Measurements from ENCODE around the gene RPL18A.

Gene RPL18A

GRCh38 chr19:17859533-17860330 is at the start of gene RPL18A:
Gene RPL18A (plus strand): TSS chr19:17859910. CDS start chr19:17859957, 47 bp downstream.
- peak within 1 kb of the TSS; percentile 100 for H3K4me3 ChIP-seq (ENCODE audit: low read depth, low read length)
- CTCF ChIA-PET, result interaction anchor here (0.5 to 2.6 kb wide), 35 partner anchors 9 to 542 kb away, joined by 3 to 25 read pairs (median 4); partner anchors contain the start of genes B3GNT3, CCDC124 and SLC5A5
- TF ChIP-seq ZNF24 (tag by site-specific recombination; IDR thresholded peaks at IDR 0.05), result 0 out of 2 replicates have a peak, but pooled peaks have one; percentile 13
- TF ChIP-seq ZNF561 (tag by site-specific recombination; IDR thresholded peaks at IDR 0.05; ENCODE audit: borderline replicate concordance), result peak; percentile 49; the same call in 1 of the 2 replicates
- 0 out of 2 replicates have a peak, but pooled peaks have one; percentile 58 for TF ChIP-seq KLF16 (tag by site-specific recombination; IDR thresholded peaks at IDR 0.05)
- peak; percentile 65 for TF ChIP-seq GLIS2 (tag by site-specific recombination; IDR thresholded peaks at IDR 0.05)
- peak; percentile 76 for TF ChIP-seq SP7 (tag by site-specific recombination; IDR thresholded peaks at IDR 0.05)
- TF ChIP-seq KLF17 (tag by site-specific recombination; IDR thresholded peaks at IDR 0.05), result peak; percentile 68
- TF ChIP-seq ZEB2 (tag by site-specific recombination; IDR thresholded peaks at IDR 0.05), result peak; percentile 72; the same call in 1 of the 2 replicates
- TF ChIP-seq RBAK (tag by site-specific recombination; IDR thresholded peaks at IDR 0.05), result no peak
- TF ChIP-seq ZNF114 (tag by site-specific recombination; IDR thresholded peaks at IDR 0.05), result no peak
- no peak for TF ChIP-seq ZNF529 (tag by site-specific recombination; IDR thresholded peaks at IDR 0.05; ENCODE audit: insufficient replicate concordance)
- TF ChIP-seq ZNF654 (tag by site-specific recombination; IDR thresholded peaks at IDR 0.05; ENCODE audit: low read depth), result peak; percentile 40
- TF ChIP-seq KLF9 (tag by site-specific recombination; IDR thresholded peaks at IDR 0.05; ENCODE audit: low read depth), result 0 out of 2 replicates have a peak, but pooled peaks have one; percentile 26
- TF ChIP-seq ZNF2 (tag by site-specific recombination; IDR thresholded peaks at IDR 0.05), result peak; percentile 73; the same call in 1 of the 2 replicates
- 0 out of 2 replicates have a peak, but pooled peaks have one; percentile 49 for TF ChIP-seq ZNF843 (tag by site-specific recombination; IDR thresholded peaks at IDR 0.05)
- peak; percentile 23; the same call in 1 of the 2 replicates for TF ChIP-seq ZNF629 (tag by site-specific recombination; IDR thresholded peaks at IDR 0.05)
- peak; percentile 34; the same call in 1 of the 2 replicates for TF ChIP-seq ZFHX2 (tag by site-specific recombination; conservative IDR thresholded peaks at IDR 0.05)
- no peak for TF ChIP-seq ZNF473 (tag by site-specific recombination; IDR thresholded peaks at IDR 0.05)
- peak; percentile 68; the same call in 1 of the 2 replicates for TF ChIP-seq ZNF335 (tag by site-specific recombination; conservative IDR thresholded peaks at IDR 0.05)
- no peak for TF ChIP-seq PRDM4 (tag by site-specific recombination; IDR thresholded peaks at IDR 0.05)
- peak; percentile 25; the same call in 1 of the 2 replicates for TF ChIP-seq ZBTB48 (tag by site-specific recombination; IDR thresholded peaks at IDR 0.05)
- TF ChIP-seq YY1 (tag by site-specific recombination; IDR thresholded peaks at IDR 0.05), result peak; percentile 93
- TF ChIP-seq ZXDB (tag by site-specific recombination; IDR thresholded peaks at IDR 0.05), result peak; percentile 57
- TF ChIP-seq ZBTB26 (tag by site-specific recombination; optimal IDR thresholded peaks at IDR 0.05), result peak; percentile 95
- peak; percentile 99 for TF ChIP-seq ZNF76 (tag by site-specific recombination; IDR thresholded peaks at IDR 0.05; ENCODE audit: borderline replicate concordance, low read depth)
- no peak for TF ChIP-seq ZNF670 (tag by site-specific recombination; IDR thresholded peaks at IDR 0.05; ENCODE audit: low read depth)
- peak; percentile 43; the same call in 1 of the 2 replicates for TF ChIP-seq INSM2 (tag by site-specific recombination; IDR thresholded peaks at IDR 0.05)

More at GRCh38 chr19:17859533-17860330, at the start of gene RPL18A:
- Histone ChIP-seq H3K27ac (ENCODE audit: extremely low read depth, low read depth, low read length) (peak within 1 kb of the TSS; percentile 76), H3K36me3 (ENCODE audit: control insufficient read depth in 2 of 2, insufficient read depth in 1 of 2, low read length in 2 of 2) (peaks cover 0 to 46% of the 10 kb centered on the region in 2 experiments; a peak in 2 of 3 replicates), H3K9me3 (ENCODE audit: control insufficient read depth, insufficient read depth, low read depth, low read length) (no peaks in the 10 kb centered on the region), H3K4me1 (ENCODE audit: control insufficient read depth, insufficient read depth, low read length) (0 out of 2 replicates have a peak, but pooled peaks cover 3% of the 10 kb centered on the region)
- POLR2A ChIA-PET, result interaction anchor here (0.6 to 3.8 kb wide), 32 partner anchors 10 to 1137 kb away, joined by 3 to 86 read pairs (median 4); partner anchors contain the start of genes B3GNT3, CCDC124, MAP1S and MVB12A

Data from HEK293 (cell line).